Osteocyte (in vitro differentiated cells): ENCODE measurements around the gene MARCHF10. TPM values are rescaled to one million over a fixed set of nuclear protein-coding genes. Genes with fewer than 3 reads are reported as not detected.

Source experiments
- DNase-seq: peaks from one replicate; pipeline ENCODE4 v3.0.0; 2021; ENCODE audit warnings: mixed read lengths; ENCODE audit not compliant: unreplicated experiment; ENCODE audit errors: extremely low spot score
- H3K27ac Mint-ChIP-seq: one replicate; pipeline ENCODE4 v1.8.0; 2021; ENCODE audit warnings: mild to moderate bottlenecking, mixed read lengths; ENCODE audit not compliant: unreplicated experiment
- H3K27me3 Mint-ChIP-seq: one replicate; pipeline ENCODE4 v1.8.0; 2021; ENCODE audit warnings: mixed read lengths; ENCODE audit not compliant: unreplicated experiment
- H3K36me3 Mint-ChIP-seq: one replicate; pipeline ENCODE4 v1.8.0; 2021; ENCODE audit warnings: mixed read lengths; ENCODE audit not compliant: unreplicated experiment
- H3K4me1 Mint-ChIP-seq: one replicate; pipeline ENCODE4 v1.8.0; 2021; ENCODE audit warnings: mixed read lengths; ENCODE audit not compliant: unreplicated experiment
- H3K4me3 Mint-ChIP-seq: one replicate; pipeline ENCODE4 v1.8.0; 2021; ENCODE audit warnings: mild to moderate bottlenecking, moderate library complexity, mixed read lengths; ENCODE audit not compliant: unreplicated experiment
- H3K9me3 Mint-ChIP-seq: one replicate; pipeline ENCODE4 v1.8.0; 2021; ENCODE audit warnings: mixed read lengths; ENCODE audit not compliant: unreplicated experiment
- total RNA-seq: library from RNA; stranded (reverse); gene quantifications from 2 replicates; pipeline ENCODE4 v1.2.1, GENCODE V29; 2021
- TF ChIP-seq, protein P1 (sequence below): fragments of 200-600 bp; sonication (generic); IDR thresholded peaks from 2 replicates; pipeline ENCODE4 v1.5.0; 2021; ENCODE audit warnings: antibody characterized with exemption, mild to moderate bottlenecking, moderate library complexity

MARCHF10 gene
- total RNA-seq, 1 donor from 2014 or later = not detected

DNA sequence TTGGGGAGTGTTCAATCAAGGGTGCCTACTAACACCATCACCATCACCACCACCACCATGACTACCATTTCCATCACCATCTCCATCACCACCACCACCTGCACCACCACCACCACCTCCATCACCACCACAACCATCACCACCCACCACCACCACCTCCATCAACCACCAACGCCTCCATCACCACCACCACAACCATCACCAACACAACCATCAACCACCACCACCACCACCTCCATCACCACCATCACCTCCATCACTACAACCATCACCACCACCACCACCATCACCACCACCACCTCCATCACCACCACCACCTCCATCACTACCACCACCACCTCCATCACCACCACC lies 15.7 kb downstream of the MARCHF10 start:
- Mint-ChIP-seq H3K4me3 (no peak overlapping the region), H3K9me3 (no peaks in the 10 kb centered on the region), H3K27ac (peak overlapping the region; percentile 89), H3K36me3 (no peaks in the 10 kb centered on the region), H3K27me3 (no peaks in the 10 kb centered on the region), H3K4me1 (peaks cover 33% of the 10 kb centered on the region)
- TF ChIP-seq, protein P1, sequence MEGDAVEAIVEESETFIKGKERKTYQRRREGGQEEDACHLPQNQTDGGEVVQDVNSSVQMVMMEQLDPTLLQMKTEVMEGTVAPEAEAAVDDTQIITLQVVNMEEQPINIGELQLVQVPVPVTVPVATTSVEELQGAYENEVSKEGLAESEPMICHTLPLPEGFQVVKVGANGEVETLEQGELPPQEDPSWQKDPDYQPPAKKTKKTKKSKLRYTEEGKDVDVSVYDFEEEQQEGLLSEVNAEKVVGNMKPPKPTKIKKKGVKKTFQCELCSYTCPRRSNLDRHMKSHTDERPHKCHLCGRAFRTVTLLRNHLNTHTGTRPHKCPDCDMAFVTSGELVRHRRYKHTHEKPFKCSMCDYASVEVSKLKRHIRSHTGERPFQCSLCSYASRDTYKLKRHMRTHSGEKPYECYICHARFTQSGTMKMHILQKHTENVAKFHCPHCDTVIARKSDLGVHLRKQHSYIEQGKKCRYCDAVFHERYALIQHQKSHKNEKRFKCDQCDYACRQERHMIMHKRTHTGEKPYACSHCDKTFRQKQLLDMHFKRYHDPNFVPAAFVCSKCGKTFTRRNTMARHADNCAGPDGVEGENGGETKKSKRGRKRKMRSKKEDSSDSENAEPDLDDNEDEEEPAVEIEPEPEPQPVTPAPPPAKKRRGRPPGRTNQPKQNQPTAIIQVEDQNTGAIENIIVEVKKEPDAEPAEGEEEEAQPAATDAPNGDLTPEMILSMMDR = no peak
- no peak for DNase-seq

DNA sequence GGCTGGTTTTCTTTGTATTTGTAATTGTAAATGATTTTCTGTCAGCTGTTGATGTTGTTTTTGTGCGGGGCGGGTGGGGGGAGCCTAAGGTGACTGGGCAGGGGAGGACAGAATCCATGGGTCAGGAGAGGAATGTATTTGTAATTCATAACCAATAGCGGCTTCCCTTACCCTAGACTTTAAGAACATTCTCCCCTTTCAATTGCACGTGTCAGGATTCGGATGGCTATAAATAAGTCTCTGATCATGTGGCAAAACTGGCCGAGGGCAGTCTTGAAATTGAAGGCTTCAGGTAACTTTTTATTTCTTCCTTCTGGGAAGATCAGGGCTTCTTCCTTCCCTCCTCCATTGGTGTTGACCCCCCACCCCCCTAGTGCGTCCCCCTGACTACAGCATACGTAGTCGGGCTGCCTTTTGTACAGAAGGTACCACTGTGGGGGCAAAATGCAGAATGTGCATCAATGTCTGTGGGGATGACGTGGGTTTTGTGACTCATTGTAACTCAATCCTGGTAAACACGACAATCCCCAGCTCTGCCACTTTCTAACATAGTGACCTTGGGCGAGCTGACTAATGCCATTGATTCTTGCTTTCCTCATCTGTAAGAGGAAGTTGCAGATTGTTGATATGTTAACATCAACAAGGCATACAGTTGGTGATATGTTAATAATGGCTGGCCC lies 16.2 kb downstream of the MARCHF10 start:
- no peak for DNase-seq
- Mint-ChIP-seq H3K27ac (peak overlapping the region; percentile 89), H3K4me1 (peaks cover 33% of the 10 kb centered on the region), H3K36me3 (no peaks in the 10 kb centered on the region), H3K4me3 (peak overlapping the region; percentile 27), H3K27me3 (no peaks in the 10 kb centered on the region), H3K9me3 (no peaks in the 10 kb centered on the region)
- TF ChIP-seq, protein P1 = no peak

DNA sequence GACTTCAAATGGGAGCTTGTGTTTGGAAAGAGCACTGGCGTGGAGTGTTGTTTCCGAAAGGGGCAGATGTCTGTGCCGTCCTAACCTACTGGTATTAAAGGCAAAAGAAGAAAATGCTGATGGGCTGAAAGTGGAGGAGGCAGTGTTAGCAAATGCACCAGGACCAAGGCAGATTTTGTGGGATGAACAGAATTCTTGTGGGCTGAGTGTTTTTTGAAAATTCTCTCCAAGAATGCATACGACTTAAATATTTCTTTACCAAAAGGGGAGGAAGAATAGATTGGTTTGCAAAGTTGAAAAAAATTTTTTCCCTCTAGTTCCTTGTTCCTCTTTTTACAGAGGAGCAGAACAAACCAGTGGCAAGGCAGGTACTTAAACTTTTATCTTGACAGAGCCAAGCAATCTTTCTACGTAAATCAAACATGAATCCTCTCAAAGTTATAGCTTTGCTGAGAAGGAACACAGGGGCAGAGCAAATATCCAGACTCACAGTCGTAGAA lies 16.8 kb downstream of the MARCHF10 start:
- Mint-ChIP-seq H3K4me1 (peaks cover 33% of the 10 kb centered on the region), H3K36me3 (no peaks in the 10 kb centered on the region), H3K4me3 (peak overlapping the region; percentile 27), H3K9me3 (no peaks in the 10 kb centered on the region), H3K27me3 (no peaks in the 10 kb centered on the region), H3K27ac (peak overlapping the region; percentile 89)
- TF ChIP-seq, protein P1 = no peak
- no peak for DNase-seq

GRCh38 chr17:62790564-62790986 lies 17.5 kb downstream of the MARCHF10 start:
- TF ChIP-seq, protein P1 = no peak
- DNase-seq = no peak
- Mint-ChIP-seq H3K27me3 (no peaks in the 10 kb centered on the region), H3K27ac (peak overlapping the region; percentile 89), H3K9me3 (no peaks in the 10 kb centered on the region), H3K4me3 (peak overlapping the region; percentile 37), H3K4me1 (peaks cover 33% of the 10 kb centered on the region), H3K36me3 (no peaks in the 10 kb centered on the region)

- DNase-seq = no peak
- TF ChIP-seq, protein P1 = no peak
- no peaks in the 10 kb centered on the region for H3K27me3 Mint-ChIP-seq
- H3K9me3 Mint-ChIP-seq = peaks cover 3% of the 10 kb centered on the region
- peaks cover 3% of the 10 kb centered on the region for H3K36me3 Mint-ChIP-seq
- no peak overlapping the region for H3K27ac Mint-ChIP-seq
- H3K4me1 Mint-ChIP-seq = peaks cover 28% of the 10 kb centered on the region
- no peak overlapping the region for H3K4me3 Mint-ChIP-seq
Observed at GRCh38 chr17:62787366-62787765, 20.7 kb downstream of the MARCHF10 start.
